ENCODE results near the gene WNT10A. TPM values are rescaled to one million over a fixed set of nuclear protein-coding genes. Genes with fewer than 3 reads are reported as not detected.
A peak's percentile ranks its signal among the peaks of the same experiment; 100 is the strongest.

Gene WNT10A
- total RNA-seq, 1 experiment from 2014 or later, result 2.4 TPM

DNA sequence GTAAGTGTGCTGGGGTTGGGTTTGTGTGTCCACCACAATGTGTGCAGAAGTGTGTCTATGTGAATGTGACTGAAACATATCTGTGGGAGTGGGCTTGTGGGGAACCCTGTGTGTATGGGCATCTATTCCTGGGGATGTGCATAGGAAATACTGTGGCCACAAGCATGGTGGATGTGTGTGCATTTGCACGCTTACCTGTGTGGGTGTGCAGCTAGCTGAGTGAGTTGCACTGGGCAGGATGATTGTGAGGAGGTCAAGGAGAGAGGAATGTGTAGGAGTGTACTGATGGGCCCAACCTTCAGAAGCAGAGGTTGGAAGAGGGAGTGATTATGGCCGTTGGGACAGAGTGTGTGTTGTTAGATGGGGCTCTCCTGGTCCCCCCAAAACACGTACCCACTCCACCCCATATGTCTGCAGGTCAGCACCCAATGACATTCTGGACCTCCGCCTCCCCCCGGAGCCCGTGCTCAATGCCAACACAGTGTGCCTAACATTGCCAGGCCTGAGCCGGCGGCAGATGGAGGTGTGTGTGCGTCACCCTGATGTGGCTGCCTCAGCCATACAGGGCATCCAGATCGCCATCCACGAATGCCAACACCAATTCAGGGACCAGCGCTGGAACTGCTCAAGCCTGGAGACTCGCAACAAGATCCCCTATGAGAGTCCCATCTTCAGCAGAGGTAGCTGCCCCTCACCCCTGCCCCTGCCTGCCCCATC is 1.2 kb downstream of the WNT10A start:
- Mint-ChIP-seq H3K4me3 (ENCODE audit: low read depth, unreplicated experiment) (peak overlapping the region; percentile 85), H3K27ac (ENCODE audit: unreplicated experiment) (no peak overlapping the region), H3K36me3 (ENCODE audit: insufficient read depth, unreplicated experiment) (peaks cover 27% of the 10 kb centered on the region), H3K4me1 (ENCODE audit: low read depth, unreplicated experiment) (peaks cover 34% of the 10 kb centered on the region), H3K27me3 (ENCODE audit: unreplicated experiment) (peaks cover 62% of the 10 kb centered on the region), H3K9me3 (ENCODE audit: low read depth, unreplicated experiment) (no peaks in the 10 kb centered on the region)
- CTCF ChIA-PET, result interaction anchor here (2.2 to 2.7 kb wide), 2 partner anchors 15 to 16 kb away, joined by 8 to 20 read pairs; no protein-coding TSS in a partner anchor
- DNase-seq, result no peak
- TF ChIP-seq, protein P1, sequence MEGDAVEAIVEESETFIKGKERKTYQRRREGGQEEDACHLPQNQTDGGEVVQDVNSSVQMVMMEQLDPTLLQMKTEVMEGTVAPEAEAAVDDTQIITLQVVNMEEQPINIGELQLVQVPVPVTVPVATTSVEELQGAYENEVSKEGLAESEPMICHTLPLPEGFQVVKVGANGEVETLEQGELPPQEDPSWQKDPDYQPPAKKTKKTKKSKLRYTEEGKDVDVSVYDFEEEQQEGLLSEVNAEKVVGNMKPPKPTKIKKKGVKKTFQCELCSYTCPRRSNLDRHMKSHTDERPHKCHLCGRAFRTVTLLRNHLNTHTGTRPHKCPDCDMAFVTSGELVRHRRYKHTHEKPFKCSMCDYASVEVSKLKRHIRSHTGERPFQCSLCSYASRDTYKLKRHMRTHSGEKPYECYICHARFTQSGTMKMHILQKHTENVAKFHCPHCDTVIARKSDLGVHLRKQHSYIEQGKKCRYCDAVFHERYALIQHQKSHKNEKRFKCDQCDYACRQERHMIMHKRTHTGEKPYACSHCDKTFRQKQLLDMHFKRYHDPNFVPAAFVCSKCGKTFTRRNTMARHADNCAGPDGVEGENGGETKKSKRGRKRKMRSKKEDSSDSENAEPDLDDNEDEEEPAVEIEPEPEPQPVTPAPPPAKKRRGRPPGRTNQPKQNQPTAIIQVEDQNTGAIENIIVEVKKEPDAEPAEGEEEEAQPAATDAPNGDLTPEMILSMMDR (IDR thresholded peaks at IDR 0.05; ENCODE audit: unreplicated experiment), result no peak
- intact Hi-C loops (cut with micrococcal nuclease; ENCODE audit: unreplicated experiment), result no loop called here
- no TSS peak for BruUV-seq (replicated peaks)

GRCh38 chr2:218882461-218882816 is 1.8 kb downstream of the WNT10A start:
- TF ChIP-seq, protein P1 (IDR thresholded peaks at IDR 0.05; ENCODE audit: unreplicated experiment), result no peak
- DNase-seq, result no peak
- Mint-ChIP-seq H3K27ac (ENCODE audit: unreplicated experiment) (no peak overlapping the region), H3K27me3 (ENCODE audit: unreplicated experiment) (peaks cover 59% of the 10 kb centered on the region), H3K4me3 (ENCODE audit: low read depth, unreplicated experiment) (no peak overlapping the region), H3K9me3 (ENCODE audit: low read depth, unreplicated experiment) (no peaks in the 10 kb centered on the region), H3K36me3 (ENCODE audit: insufficient read depth, unreplicated experiment) (peaks cover 27% of the 10 kb centered on the region), H3K4me1 (ENCODE audit: low read depth, unreplicated experiment) (peaks cover 32% of the 10 kb centered on the region)
- BruUV-seq (replicated peaks), result no TSS peak
- CTCF ChIA-PET, result interaction anchor here (0.5 to 2.7 kb wide), 2 partner anchors 15 to 496 kb away, joined by 5 to 8 read pairs; no protein-coding TSS in a partner anchor
- intact Hi-C loops (cut with micrococcal nuclease; ENCODE audit: unreplicated experiment), result no loop called here

GRCh38 chr2:218882866-218883366 is 2.3 kb downstream of the WNT10A start:
- TF ChIP-seq, protein P1 (IDR thresholded peaks at IDR 0.05; ENCODE audit: unreplicated experiment), result no peak
- CTCF ChIA-PET, result interaction anchor here (0.5 to 2.7 kb wide), 2 partner anchors 15 to 497 kb away, joined by 5 to 8 read pairs; no protein-coding TSS in a partner anchor
- DNase-seq, result no peak
- Mint-ChIP-seq H3K9me3 (ENCODE audit: low read depth, unreplicated experiment) (no peaks in the 10 kb centered on the region), H3K4me3 (ENCODE audit: low read depth, unreplicated experiment) (peak overlapping the region; percentile 23), H3K27me3 (ENCODE audit: unreplicated experiment) (peaks cover 59% of the 10 kb centered on the region), H3K27ac (ENCODE audit: unreplicated experiment) (no peak overlapping the region), H3K36me3 (ENCODE audit: insufficient read depth, unreplicated experiment) (peaks cover 27% of the 10 kb centered on the region), H3K4me1 (ENCODE audit: low read depth, unreplicated experiment) (peaks cover 32% of the 10 kb centered on the region)
- intact Hi-C loops (cut with micrococcal nuclease; ENCODE audit: unreplicated experiment), result no loop called here
- BruUV-seq (replicated peaks), result no TSS peak

DNA sequence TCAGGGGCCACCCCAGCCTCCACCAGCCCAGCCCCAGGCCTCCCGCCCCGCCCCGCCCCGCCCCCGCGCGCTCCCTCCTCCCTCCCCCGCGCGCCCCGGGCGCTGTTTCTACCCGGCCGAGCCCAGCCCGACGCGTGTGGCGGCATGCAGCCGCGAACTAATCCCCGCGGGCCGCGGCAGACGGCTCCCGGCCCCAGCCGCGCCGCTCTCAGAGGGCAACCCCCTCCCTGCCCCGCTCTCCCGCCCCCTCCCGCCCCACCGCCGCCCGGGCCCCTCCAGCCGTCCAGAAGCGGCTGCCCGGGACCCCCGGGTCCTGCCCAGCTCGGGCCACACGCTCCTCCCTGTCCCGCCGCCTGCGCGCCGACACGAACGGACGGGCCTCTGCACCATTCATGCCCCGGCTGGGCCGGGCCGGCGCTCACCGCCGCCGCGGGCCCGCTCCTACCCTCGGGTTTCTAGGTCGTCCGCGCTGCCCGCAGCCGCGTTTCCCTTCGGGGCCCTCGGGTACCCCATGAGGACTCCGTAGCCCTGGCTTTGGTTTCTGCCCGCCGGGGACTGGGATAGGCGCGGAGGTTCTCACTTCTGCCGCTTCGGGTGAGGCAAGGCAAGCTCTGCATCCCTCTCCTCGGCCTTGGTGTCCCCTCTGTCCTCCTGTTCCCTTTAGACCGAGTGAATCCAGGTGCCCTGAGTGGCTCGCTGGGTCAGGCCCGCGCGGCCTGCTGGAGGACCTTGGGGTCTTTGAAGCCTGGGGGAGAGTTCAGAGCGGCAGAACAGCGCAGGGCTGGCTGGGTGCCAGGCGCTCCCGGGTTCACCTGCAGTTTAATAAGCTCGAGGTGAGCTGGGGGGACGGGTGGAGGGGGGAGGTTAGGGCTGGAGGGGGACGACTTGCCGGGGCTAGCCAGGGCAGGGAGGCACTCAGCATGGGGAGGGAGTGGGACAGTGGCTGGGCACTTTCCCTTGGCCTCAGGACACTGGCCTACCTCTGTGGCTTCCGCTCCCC is 3.1 kb downstream of the WNT10A start:
- intact Hi-C loops (cut with micrococcal nuclease; ENCODE audit: unreplicated experiment), result no loop called here
- Mint-ChIP-seq H3K36me3 (ENCODE audit: insufficient read depth, unreplicated experiment) (peaks cover 27% of the 10 kb centered on the region), H3K4me1 (ENCODE audit: low read depth, unreplicated experiment) (peaks cover 32% of the 10 kb centered on the region), H3K27me3 (ENCODE audit: unreplicated experiment) (peaks cover 59% of the 10 kb centered on the region), H3K27ac (ENCODE audit: unreplicated experiment) (peak overlapping the region; percentile 53), H3K9me3 (ENCODE audit: low read depth, unreplicated experiment) (no peaks in the 10 kb centered on the region), H3K4me3 (ENCODE audit: low read depth, unreplicated experiment) (peak overlapping the region; percentile 23)
- TF ChIP-seq, protein P1 (IDR thresholded peaks at IDR 0.05; ENCODE audit: unreplicated experiment), result no peak
- DNase-seq, result no peak
- BruUV-seq (replicated peaks), result no TSS peak
- CTCF ChIA-PET, result interaction anchor here (0.8 to 2.7 kb wide), 2 partner anchors 9 to 14 kb away, joined by 3 to 8 read pairs; no protein-coding TSS in a partner anchor
